ENCODE results near the gene CRX.

DNA sequence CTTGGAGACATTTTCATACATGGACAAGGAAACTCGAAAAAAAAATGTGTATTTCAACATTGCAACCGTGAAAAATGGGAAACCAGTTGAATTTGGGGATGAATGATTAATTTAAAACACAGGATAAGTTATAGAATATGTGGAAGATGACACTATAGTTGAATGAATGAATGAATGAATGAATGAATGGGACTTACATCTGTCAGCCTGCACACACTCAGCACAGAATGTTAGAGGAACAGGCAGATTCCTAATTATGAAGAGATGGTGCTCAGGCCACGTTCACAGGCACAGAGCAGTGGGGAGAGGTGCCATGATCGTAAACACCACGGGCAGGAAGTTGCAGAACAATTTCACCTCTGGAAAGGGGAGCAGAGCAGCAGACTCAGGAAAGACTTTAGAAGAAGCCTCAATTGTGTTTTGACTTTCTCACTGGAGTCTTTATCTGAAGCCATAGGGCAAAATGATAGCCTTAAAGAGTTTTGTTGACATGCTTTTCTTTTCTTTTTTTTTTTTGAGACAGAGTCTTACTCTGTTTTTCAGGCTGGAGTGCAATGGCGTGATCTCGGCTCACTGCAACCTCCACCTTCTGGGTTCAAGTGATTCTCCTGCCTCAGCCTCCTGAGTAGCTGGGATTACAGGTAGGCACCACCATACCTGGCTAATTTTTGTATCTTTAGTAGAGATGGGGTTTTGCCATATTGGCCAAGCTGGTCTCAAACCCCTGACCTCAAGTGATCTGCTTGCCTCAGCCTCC lies 69.3 kb downstream of the CRX start:
- TF ChIP-seq EZH2 (IDR thresholded peaks at IDR 0.05) (no peak), POLR2AphosphoS5 (IDR thresholded peaks at IDR 0.05; ENCODE audit: borderline replicate concordance, low read depth, low read length) (no peak)

Measured in SK-N-MC (cell line).